Nasal cavity respiratory epithelium epithelial cell of viscerocranial mucosa (primary cell): ENCODE measurements around the gene TEKT2. TPM values are rescaled to one million over a fixed set of nuclear protein-coding genes. Genes with fewer than 3 reads are reported as not detected.

ENCODE experiments used
- total RNA-seq: library from RNA; depleted of rRNA; stranded (reverse); fragments of >200 nt; gene quantifications from 2 replicates; pipeline ENCODE4 v1.2.3, GENCODE V29; 2014

The TEKT2 gene, protein sequence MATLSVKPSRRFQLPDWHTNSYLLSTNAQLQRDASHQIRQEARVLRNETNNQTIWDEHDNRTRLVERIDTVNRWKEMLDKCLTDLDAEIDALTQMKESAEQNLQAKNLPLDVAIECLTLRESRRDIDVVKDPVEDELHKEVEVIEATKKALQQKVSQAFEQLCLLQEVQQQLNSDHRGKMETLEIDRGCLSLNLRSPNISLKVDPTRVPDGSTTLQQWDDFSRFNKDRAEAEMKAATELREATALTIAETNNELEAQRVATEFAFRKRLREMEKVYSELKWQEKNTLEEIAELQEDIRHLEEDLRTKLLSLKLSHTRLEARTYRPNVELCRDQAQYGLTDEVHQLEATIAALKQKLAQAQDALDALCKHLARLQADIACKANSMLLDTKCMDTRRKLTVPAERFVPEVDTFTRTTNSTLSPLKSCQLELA
- under 0.01 and 0.14 TPM in 2 replicates for total RNA-seq

GRCh38 chr1:36083635-36084496, at the start of gene TEKT2:
Gene TEKT2, plus strand, starts transcription at chr1:36084094. Its CDS starts 828 bp downstream, at chr1:36084922.

GRCh38 chr1:36088577-36089392, 4.9 kb downstream of the TEKT2 start, which contains the start of gene ADPRS:
Gene ADPRS, plus strand, starts transcription at chr1:36088892. Its CDS starts 13 bp downstream, at chr1:36088905.

GRCh38 chr1:36125129-36125991, 41.5 kb downstream of the TEKT2 start, which contains the start of gene COL8A2:
Gene COL8A2, minus strand, starts transcription at chr1:36125222. Its CDS starts 24,980 bp downstream, at chr1:36100242.

Other genes with a start within 250 kb of the TEKT2 start
- gene AGO1, start 200.9 kb upstream of the TEKT2 start, total RNA-seq: 6.2 and 15.0 TPM in 2 replicates
- 9.6 and 21.6 TPM in 2 replicates for gene AGO3, start 153.0 kb upstream of the TEKT2 start, total RNA-seq
- 31.3 and 31.8 TPM in 2 replicates for gene ADPRS, start 4.8 kb downstream of the TEKT2 start, total RNA-seq
- 1.5 and 3.8 TPM in 2 replicates for gene COL8A2, start 41.1 kb downstream of the TEKT2 start, total RNA-seq
- gene TRAPPC3, start 65.4 kb downstream of the TEKT2 start, total RNA-seq: 65.8 and 75.9 TPM in 2 replicates
- 77.6 and 152 TPM in 2 replicates for gene MAP7D1, start 72.1 kb downstream of the TEKT2 start, total RNA-seq
- gene THRAP3, start 140.3 kb downstream of the TEKT2 start, total RNA-seq: 102 and 103 TPM in 2 replicates
- gene SH3D21, start 222.3 kb downstream of the TEKT2 start, total RNA-seq: 1.9 and 6.5 TPM in 2 replicates
- 7.8 and 10.9 TPM in 2 replicates for gene EVA1B, start 239.6 kb downstream of the TEKT2 start, total RNA-seq